ENCODE results near the gene MIER2. TPM values are rescaled to one million over a fixed set of nuclear protein-coding genes. Genes with fewer than 3 reads are reported as not detected.

The MIER2 gene
- total RNA-seq, 4 donors from 2014 or later: 2.4 to 16.0 (median 9.2) TPM

DNA sequence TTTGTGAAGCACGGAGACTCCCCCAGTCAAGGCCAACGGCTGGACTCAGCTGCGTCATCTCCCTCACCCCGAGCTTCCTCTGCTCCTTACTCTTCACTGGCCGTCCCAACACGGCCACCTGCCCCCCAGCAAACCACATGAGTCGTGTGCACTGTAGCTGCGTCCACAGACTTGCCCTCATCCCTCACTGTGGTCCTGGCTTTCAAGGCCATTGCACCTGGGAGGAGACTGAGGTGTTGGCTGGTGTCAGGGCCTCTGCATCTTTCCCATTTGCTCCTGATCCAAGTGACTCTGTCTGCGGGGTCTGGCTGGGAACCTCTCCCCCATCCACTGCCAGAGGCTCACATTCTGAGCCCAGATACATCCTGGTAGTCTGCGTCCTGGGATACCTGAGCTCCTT, 64.9 kb downstream of the MIER2 start:
- no peak for TF ChIP-seq CTCF (IDR thresholded peaks at IDR 0.05; ENCODE audit: low read depth)

DNA sequence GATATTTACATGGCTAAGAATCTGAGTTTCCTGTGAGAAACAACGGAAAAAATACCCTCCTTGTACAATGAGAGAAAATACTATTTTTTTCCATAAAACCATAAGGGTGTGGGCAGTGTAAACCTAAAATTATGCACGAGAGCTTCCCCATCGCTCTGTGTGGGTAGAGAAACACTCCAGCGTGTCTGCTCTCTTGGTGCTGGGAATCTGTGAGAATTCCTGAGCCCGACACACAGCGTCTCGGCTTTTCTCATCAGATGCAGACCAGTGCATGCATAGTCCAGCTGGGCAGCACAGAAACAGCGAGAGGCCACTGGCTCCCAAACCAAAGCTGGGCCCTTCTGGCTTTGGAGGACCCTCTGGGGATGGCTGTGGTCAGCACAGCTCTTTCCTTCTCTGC, 65.4 kb downstream of the MIER2 start:
- no peak for TF ChIP-seq CTCF (IDR thresholded peaks at IDR 0.05; ENCODE audit: low read depth)

DNA sequence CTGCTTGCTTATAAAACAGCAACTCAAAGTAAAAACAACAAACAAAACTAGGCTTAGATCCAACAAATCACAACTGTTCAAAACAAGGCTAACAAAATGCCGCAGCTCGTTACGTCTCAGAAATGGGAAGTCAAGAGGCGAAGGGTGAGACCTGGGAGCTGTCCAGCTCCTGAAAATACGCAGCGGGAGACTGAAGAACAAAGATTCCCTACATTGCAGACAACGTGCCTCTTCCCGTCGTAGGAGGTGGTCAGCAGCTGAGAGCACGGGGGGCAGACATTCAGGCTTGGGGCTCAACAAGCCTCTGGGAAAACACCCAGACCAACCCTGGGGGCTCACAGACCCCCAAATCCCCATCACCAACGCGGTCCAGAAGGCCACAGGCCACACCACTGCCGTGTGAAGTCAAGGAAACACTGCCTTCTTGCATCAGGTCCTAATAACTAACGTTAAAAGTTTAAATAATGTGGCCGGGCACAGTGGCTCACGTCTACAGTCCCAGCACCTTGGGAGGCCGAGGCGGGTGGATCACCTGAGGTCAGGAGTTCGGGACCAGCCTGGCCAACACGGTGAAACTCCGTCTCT, 66.9 kb downstream of the MIER2 start:
- no peak for TF ChIP-seq CTCF (IDR thresholded peaks at IDR 0.05; ENCODE audit: low read depth)

GRCh38 chr19:277131-277530, 67.5 kb downstream of the MIER2 start:
- TF ChIP-seq CTCF (IDR thresholded peaks at IDR 0.05; ENCODE audit: low read depth): no peak

DNA sequence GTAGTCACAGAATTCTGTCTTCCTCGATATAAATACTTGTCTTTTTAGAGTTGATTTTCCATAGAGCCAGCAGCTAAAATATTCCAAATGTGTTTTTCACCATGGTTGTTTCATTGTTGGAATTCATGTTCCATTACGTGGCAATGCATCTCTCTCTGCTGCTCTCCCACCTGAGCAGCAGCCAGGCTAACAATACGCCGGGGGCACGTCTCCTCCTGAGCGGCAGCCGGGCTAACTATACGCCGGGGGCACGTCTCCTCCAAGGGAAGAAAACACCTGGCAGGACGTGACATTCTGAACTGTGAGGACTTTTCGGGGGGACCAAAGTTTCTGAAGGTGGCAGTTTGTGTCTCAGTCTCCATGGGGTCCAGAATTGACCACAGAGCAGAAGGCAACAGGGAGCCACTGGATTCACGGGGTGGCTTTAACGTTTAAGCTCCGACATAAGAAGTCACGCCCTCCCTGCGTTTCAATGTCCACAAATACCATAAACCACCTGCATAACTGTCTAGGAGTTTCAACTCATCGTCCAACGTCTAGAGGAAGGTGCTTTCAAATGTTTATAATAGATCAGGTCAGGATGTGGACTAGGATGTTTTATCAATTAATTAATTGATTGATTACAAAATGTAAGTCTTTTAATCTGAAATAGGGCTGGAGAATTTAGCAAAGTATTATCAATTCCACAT, 68.5 kb downstream of the MIER2 start:
- no peak for TF ChIP-seq CTCF (IDR thresholded peaks at IDR 0.05; ENCODE audit: low read depth)

GRCh38 chr19:275000-275399, 69.6 kb downstream of the MIER2 start:
- no peak for TF ChIP-seq CTCF (IDR thresholded peaks at IDR 0.05; ENCODE audit: low read depth)

DNA sequence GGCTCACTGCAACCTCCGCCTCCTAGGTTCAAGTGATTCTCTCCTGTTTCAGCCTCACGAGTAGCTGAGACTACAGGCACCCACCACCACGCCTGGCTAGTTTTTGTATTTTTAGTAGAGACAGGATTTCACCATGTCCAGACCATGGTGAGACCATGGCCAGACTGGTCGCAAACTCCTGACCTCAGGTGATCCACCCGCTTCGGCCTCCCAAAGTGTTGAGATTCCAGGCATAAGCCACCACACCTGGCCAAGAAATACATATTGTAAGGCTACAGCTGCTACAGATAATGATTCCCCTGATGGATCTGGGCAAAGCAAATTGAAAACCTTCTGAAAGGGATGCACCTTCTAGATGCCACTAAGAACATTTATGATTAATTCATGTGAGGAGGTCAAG, 71.2 kb downstream of the MIER2 start:
- no peak for TF ChIP-seq CTCF (IDR thresholded peaks at IDR 0.05; ENCODE audit: low read depth)

All from subcutaneous adipose tissue (tissue), 4 donors.